HG03378 (cell line): Measurements from ENCODE around the gene NTRK3.

Source experiments
- ATAC-seq: cut with Tn5 transposase; IDR thresholded peaks from one replicate; pipeline ENCODE4 v1.9.1; 2021; ENCODE audit warnings: mild to moderate bottlenecking, moderate library complexity; ENCODE audit not compliant: unreplicated experiment

Gene NTRK3

GRCh38 chr15:87952736-87953287 is 303.7 kb downstream of the NTRK3 start:
- ATAC-seq = no peak

DNA sequence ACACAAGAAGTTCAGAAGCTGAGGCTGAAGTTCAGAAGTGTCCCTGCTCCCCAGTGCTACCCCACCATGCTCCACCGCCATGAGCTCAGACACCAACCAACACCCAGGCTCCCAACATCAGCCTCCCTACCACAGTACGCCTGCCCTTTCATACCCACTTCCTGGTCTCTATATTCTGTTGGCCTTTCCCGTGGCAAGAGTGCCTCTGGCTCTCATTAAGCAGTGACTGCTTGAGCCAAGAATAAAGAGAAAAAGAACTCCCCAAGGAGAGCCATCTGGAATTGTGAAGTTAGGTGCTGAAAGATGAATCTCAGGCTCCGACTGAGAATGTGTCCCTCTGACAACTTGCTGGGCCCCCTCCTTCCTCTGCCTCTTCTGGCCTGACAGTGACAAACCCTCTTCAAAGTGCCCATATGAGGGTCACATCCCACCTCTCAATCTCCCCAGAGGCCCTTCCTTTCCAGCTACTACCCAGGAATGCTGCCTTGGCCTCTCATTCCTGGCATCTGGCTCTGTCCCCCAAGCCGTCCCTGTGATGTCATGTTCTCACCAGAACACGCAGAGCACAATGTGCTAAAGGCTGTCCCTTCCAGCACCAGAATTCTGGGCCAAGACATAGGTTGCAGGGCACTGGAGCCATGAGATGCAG is 306.8 kb downstream of the NTRK3 start:
- no peak for ATAC-seq

DNA sequence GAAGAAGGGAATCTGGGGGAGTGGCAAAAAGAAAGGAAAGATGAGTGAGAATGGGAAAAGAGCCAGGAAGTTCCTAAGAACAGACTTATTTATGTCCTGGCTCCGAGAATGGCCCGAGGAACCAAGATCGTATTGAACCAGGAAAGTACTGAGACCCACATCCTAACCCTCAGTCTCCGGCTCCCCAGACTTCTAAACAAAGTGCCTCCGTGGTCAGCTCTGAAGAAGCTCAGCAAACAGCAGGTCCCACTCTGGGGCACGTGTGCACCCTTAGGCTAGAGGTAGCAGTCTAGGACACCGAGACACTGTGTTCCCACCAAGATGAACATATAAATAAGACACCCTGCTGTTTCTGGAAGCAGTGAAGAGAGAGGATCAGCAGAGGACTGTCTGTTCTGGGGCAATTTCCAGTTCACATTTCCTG is 307.4 kb downstream of the NTRK3 start:
- ATAC-seq = no peak

DNA sequence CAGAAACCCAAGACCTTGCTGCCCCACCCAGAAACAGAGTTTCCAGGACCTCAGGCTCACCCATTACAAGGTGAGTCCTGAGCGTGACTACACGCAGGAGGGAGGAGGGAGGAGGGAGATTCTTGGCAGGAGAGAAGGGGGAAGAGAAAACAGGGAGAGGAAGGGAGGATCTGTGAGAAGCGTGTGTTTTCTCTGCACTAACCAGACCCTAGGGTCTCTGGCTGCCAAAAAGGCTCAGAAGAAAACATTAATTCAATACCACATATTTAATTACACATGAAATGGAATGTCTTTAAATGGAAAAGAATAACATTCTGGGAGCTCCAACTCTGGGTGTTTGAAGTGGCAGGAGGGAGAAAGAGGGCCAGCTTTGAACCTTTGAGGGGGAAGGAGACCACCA is 309.0 kb downstream of the NTRK3 start:
- no peak for ATAC-seq

DNA sequence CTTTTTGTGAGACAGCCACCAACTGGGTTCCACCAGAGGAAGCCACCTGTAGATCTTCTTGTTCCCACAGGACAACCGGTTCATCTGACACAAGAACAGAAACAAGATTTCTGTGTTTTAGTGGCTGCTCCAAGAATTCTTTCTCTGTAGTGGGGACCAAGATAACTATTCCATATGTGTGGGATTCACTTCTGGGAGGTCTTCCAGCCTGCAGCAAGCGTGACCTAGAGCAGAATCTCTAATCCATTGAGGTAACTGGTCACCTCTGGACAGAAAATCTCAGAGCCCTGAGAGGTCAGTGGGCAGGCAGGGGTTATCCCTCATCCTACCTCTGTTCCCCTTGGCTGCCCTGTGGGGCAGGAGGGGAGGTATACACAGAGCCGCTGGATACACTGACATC is 311.3 kb downstream of the NTRK3 start:
- no peak for ATAC-seq

DNA sequence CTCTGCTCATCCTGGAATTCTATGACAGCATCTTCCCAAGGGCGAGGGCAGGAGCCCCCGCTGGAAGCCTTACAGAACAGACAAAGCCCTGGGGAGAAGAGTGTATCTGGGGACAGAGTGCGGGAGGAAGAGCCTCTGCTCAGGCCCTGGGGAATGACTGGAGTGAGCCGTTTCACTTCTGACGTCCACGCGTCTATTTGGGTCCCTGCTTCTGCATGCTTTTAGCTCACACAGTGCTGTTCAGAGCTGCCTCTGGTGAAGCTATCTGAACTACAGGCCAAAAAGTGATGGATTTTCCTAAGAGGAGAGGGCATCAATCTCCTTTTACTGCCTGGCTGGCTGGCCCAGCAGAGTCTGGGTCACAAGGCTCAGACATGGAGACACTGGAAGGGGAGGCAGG is 311.8 kb downstream of the NTRK3 start:
- ATAC-seq = no peak

- ATAC-seq = no peak
These were observed 312.5 kb downstream of the NTRK3 start for GRCh38 chr15:87944050-87944449.

DNA sequence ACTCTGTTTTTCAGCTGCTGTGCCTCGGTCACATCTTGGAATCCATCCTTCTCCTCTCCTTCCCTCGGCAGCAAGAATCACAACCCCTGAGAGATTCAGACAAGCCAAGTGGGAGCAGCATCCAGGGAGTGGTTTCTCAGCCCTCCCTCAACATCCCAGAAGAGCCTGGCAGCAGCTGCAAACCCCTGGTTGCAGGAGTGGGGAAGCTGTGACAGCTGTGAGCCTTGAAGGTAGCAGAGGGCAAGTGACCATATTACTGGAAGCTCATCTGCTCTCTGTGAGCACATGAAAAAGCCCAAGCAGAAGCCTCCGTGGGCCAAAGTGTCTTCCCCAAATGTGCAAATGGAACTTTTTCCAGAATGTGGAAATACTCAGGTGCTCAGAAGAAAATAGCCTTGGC is 312.9 kb downstream of the NTRK3 start:
- no peak for ATAC-seq

GRCh38 chr15:87942316-87942715 is 314.2 kb downstream of the NTRK3 start:
- ATAC-seq = no peak

DNA sequence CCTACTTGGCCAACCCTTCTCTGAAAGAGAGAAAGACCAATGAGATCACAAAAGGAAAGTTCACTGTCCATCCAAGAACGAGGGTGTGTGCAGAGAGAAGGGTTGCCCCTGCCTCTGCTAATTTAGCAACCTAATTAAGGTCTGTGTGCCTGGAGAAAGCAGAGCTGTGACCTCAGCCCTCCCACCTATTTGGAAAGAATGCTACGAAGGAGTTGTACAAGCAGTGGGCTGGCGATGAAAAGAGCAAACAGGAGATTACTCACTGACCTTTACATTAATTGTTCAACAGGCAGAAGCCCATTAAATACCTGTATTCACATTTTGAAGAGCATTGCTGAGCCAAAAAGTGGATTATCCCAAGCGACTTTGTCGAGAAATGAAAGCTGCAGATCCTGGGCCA is 314.9 kb downstream of the NTRK3 start:
- ATAC-seq = no peak

DNA sequence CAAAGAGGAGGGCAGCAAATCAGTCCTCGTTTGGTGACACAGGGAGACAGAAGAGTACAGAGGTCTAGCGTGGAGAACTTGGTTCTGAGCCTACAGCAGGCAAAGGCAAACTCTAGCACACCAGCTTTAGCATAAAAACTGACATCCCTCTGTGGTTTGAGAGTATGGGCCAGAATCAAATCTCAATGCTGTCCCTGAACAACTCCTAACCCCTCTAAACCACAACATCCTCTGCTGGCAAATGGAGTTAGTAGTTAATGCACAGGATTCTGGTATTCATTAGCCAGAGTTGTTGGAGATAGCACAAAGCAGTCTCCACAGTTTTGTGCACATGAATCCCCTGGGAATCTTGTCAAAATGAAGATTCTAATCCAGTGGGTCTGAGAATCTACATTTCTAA is 315.8 kb downstream of the NTRK3 start:
- no peak for ATAC-seq

DNA sequence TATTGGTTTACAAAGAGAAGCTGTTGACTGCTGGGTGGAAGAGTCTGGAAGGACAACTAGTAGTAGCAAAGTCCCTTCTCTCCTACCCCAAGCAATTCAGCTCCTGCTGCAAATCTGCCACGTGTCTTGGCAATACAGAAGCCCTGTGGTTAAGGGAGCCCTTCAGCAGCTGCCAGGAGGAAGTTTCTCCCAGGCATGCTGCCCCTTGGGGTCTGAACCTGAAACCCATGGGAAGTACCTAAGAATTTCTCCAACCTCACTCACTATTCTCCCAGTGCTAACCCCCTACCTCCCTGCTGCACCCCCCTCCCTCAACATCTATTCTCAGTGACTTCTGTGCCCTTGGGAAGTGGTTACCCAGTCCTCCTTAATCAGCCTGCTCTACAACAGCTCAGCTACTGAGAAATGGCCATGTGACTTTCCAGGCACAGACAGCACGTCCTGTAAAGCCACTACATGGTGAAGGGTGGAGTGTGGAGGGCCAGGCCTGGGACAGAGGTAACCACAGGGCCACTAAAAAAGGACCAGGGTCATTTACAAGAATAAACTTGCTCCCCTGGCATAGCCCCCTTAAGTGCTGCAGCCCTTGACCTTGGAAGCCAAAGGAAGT is 316.6 kb downstream of the NTRK3 start:
- no peak for ATAC-seq

- no peak for ATAC-seq
These were observed 318.5 kb downstream of the NTRK3 start for GRCh38 chr15:87938031-87938430.

DNA sequence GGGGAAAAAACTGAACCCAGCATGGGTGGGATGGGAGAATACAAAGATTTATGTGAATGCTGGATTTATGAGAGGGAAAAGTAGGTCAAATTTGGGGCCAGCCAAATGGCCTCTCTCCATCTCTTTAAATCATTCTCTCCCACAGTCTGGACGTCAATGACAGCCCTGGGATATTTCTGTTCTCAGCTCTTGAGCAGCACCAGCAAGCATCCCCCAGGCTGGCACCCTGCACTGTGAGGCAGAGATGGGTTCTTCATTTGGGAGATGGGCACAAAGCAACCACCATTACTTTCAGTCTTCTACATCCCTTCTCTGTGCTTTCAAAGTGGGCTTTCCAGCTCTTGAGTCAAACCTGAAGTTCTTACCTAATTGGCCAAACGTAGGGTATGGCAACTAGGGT is 321.0 kb downstream of the NTRK3 start:
- no peak for ATAC-seq

DNA sequence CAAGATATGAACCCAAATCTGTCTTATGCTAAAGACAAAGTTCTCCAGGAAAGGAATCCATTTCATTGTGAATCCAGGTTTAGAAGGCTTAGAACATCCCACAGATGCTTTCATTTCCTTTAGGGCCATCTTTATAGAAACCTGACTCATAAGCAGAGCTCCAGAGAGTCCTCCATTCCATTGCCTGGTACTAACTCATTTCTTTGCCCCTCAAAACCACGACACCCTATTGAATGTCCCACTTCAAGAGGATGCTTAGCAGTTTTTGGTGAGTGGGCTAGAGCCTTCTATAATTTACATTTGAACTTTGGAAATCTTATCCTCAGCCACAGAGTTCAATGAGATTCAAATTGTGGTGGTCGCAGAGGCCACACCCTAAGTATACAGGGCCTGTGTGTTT is 325.0 kb downstream of the NTRK3 start:
- ATAC-seq = no peak

- ATAC-seq = no peak
These were observed 326.1 kb downstream of the NTRK3 start for GRCh38 chr15:87930457-87930856.

- no peak for ATAC-seq
These were observed 326.7 kb downstream of the NTRK3 start for GRCh38 chr15:87929841-87930240.

DNA sequence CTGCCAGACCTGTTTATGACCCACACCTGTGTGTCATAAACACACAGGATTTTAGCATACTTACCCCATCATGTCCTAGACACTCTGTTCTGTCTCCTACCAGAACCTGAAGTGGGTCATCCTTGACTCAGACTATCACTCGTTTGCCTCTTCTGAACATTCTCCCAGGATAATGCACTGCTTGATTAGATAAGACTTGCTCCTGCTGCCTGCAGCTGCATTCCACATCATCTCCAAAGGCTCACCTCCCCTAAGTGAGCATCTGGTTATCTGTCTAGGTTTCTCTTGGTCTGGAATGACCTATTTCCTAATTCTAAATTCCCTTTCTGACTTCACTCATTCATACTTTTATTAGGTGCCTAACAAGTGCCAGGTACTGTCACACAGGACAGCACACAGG is 332.1 kb downstream of the NTRK3 start:
- ATAC-seq = no peak

DNA sequence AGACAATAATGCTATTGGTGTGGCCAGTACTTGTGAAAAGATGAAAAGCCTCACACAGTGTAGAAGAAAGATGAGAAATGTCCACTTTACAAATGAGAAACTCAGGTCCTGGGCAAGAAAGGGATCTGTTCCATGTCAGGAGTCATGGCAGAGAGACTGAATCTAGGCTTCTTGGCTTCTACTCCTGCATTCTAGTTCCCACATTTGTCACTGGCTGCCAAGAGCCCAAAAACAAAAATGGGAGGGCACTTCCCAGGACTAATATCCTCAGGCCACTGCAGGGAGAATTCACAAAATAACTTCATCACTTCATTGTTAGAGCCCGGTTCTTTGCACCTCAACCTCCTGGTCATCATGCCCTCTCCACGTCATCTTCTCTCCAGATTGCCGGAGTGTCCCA is 337.5 kb downstream of the NTRK3 start:
- ATAC-seq = no peak

GRCh38 chr15:87917480-87917879 is 339.1 kb downstream of the NTRK3 start:
- no peak for ATAC-seq

DNA sequence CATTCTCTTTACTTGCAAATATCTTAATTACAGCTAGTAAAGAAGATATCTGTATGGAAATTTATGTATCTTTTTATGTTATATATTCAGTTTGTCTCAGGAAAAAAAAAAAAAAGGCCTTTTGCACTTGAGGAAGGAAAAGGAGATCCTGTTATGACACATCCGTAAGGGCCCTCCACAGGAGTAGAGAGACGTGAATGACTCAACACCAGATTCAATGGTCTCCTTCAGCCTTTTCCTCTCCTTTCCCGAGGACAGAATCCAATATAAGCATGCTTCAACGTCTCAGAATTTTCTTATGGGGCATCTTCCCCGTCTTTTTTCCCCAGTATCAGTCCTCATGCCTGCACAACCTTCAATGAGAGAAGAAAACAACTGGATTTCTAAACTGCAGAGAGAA is 340.3 kb downstream of the NTRK3 start:
- ATAC-seq = no peak

GRCh38 chr15:87910301-87910700 is 346.2 kb downstream of the NTRK3 start:
- no peak for ATAC-seq
